SK-N-SH (cell line): Measurements from ENCODE around the gene TIAM1. TPM values are rescaled to one million over a fixed set of nuclear protein-coding genes. Genes with fewer than 3 reads are reported as not detected.
A peak's percentile ranks its signal among the peaks of the same experiment; 100 is the strongest.

Experiments used
- CTCF ChIA-PET: fragments of 300-600, 350-600 bp; formaldehyde crosslinking; extraction: SDS; loops from one replicate; lab custom pipeline; 2021; lab: Yijun Ruan, JAX
- POLR2A ChIA-PET: fragments of 350-600 bp; sonication (Branson Sonifier 250); formaldehyde crosslinking; extraction: SDS; loops from one replicate; lab custom pipeline; 2020; ENCODE audit warnings: antibody characterized with exemption, inconsistent platforms; lab: Yijun Ruan, JAX
- DNase-seq: peaks from one replicate; pipeline ENCODE4 v3.0.0; 2012
- H2AFZ ChIP-seq: fragments of 200-600 bp; sonication (generic); 2 replicates; pipeline ENCODE4 v1.8.1; 2016; ENCODE audit warnings: antibody characterized with exemption, mild to moderate bottlenecking, low read depth
- H3F3A ChIP-seq: fragments of 200-600 bp; sonication (generic); replicated peaks from 2 replicates; pipeline ENCODE3; 2016; ENCODE audit warnings: antibody characterized with exemption, mild to moderate bottlenecking; ENCODE audit not compliant: insufficient read depth
- H3K27ac ChIP-seq, 2 experiments: fragments of 200-500 bp in 1 of 2; fragments of 200-600 bp in 1 of 2; sonication (Bioruptor generic) in 1 of 2; sonication (generic), shearing (Covaris generic) in 1 of 2; 2 replicates each; pipeline versions ENCODE4 v1.5.1 to v1.6.1; 2014 to 2016; ENCODE audit warnings: low read depth in 2 of 2, inconsistent platforms in 1 of 2, low read length in 1 of 2, mild to moderate bottlenecking in 1 of 2, mixed read lengths in 1 of 2
- H3K27me3 ChIP-seq: fragments of 200-600 bp; sonication (generic), shearing (Covaris generic); 2 replicates; pipeline ENCODE4 v1.6.1; 2016; ENCODE audit warnings: mixed run types; ENCODE audit not compliant: insufficient read depth
- H3K36me3 ChIP-seq, 2 experiments: fragments of 200-500 bp in 1 of 2; fragments of 200-600 bp in 1 of 2; sonication (Bioruptor generic) in 1 of 2; sonication (generic) in 1 of 2; replicated peaks in 1 of 2; 2 replicates each; pipeline versions ENCODE3 to v1.5.1; 2014 to 2016; ENCODE audit warnings: low read length in 1 of 2, mild to moderate bottlenecking in 1 of 2; ENCODE audit not compliant: insufficient read depth in 2 of 2, control insufficient read depth in 1 of 2
- H3K4me1 ChIP-seq, 2 experiments: fragments of 200-500 bp in 1 of 2; fragments of 200-600 bp in 1 of 2; sonication (Bioruptor generic) in 1 of 2; sonication (generic), shearing (Covaris generic) in 1 of 2; 2 replicates each; pipeline versions ENCODE4 v1.5.1 to v1.6.1; 2014 to 2016; ENCODE audit warnings: low read depth in 1 of 2, low read length in 1 of 2, mixed run types in 1 of 2; ENCODE audit not compliant: insufficient read depth in 2 of 2, control insufficient read depth in 1 of 2
- H3K4me2 ChIP-seq: fragments of 200-600 bp; sonication (generic), shearing (Covaris generic); 2 replicates; pipeline ENCODE4 v1.6.1; 2017; ENCODE audit warnings: mixed run types
- H3K4me3 ChIP-seq, 2 experiments: fragments of 200-500 bp in 1 of 2; fragments of 200-600 bp in 1 of 2; sonication (Bioruptor generic) in 1 of 2; sonication (generic), shearing (Covaris generic) in 1 of 2; 2 replicates each; pipeline versions ENCODE4 v1.5.1 to v1.8.1; 2014 to 2016; ENCODE audit warnings: low read depth in 2 of 2, inconsistent platforms in 1 of 2, low read length in 1 of 2, mild to moderate bottlenecking in 1 of 2, mixed read lengths in 1 of 2, moderate library complexity in 1 of 2
- H3K79me2 ChIP-seq: fragments of 200-600 bp; sonication (generic); 2 replicates; pipeline ENCODE4 v1.8.1; 2017; ENCODE audit warnings: mild to moderate bottlenecking; ENCODE audit not compliant: insufficient read depth
- H3K9ac ChIP-seq: fragments of 200-600 bp; sonication (generic); 2 replicates; pipeline ENCODE4 v1.6.1; 2017; ENCODE audit warnings: mixed run types
- H3K9me2 ChIP-seq: fragments of 200-600 bp; sonication (generic); 2 replicates; pipeline ENCODE4 v1.6.1; 2017; ENCODE audit warnings: mixed run types
- H3K9me3 ChIP-seq: fragments of 200-600 bp; sonication (generic); 2 replicates; pipeline ENCODE4 v1.6.1; 2017; ENCODE audit warnings: mixed run types, mild to moderate bottlenecking, moderate library complexity
- H4K20me1 ChIP-seq: fragments of 200-600 bp; sonication (generic); 2 replicates; pipeline ENCODE4 v1.6.1; 2017; ENCODE audit warnings: mild to moderate bottlenecking, mixed run types; ENCODE audit not compliant: insufficient read depth
- CHD2 ChIP-seq: fragments of 150-350 bp; IDR thresholded peaks from 2 replicates; pipeline ENCODE4 v1.6.1; 2018; ENCODE audit warnings: low read length; ENCODE audit not compliant: partially characterized antibody
- FOXJ3 ChIP-seq: sonication (generic); formaldehyde crosslinking; IDR thresholded peaks from 2 replicates; pipeline ENCODE4 v1.5.1; 2020; ENCODE audit warnings: mild to moderate bottlenecking, missing genetic modification reagents
- GATA2 ChIP-seq: sonication (generic); formaldehyde crosslinking; IDR thresholded peaks from 2 replicates; pipeline ENCODE4 v1.5.0; 2020; ENCODE audit warnings: mild to moderate bottlenecking, missing genetic modification reagents
- MXI1 ChIP-seq: IDR thresholded peaks from 2 replicates; pipeline ENCODE4 v1.6.1; 2012; ENCODE audit warnings: mild to moderate bottlenecking, low read depth, low read length, improper control_type of control experiment
- NFIC ChIP-seq: IDR thresholded peaks from 2 replicates; pipeline ENCODE4 v1.4.0; 2012; ENCODE audit warnings: borderline replicate concordance
- PBX3 ChIP-seq: IDR thresholded peaks from 2 replicates; pipeline ENCODE4; 2012
- RAD21 ChIP-seq: IDR thresholded peaks from 2 replicates; pipeline ENCODE4 v1.6.1; 2012; ENCODE audit warnings: mild to moderate bottlenecking, low read length
- RFX5 ChIP-seq: IDR thresholded peaks from 2 replicates; pipeline ENCODE4 v1.6.1; 2012; ENCODE audit warnings: mild to moderate bottlenecking, improper control_type of control experiment, low read length
- TAF1 ChIP-seq: IDR thresholded peaks from 2 replicates; pipeline ENCODE4 v1.6.1; 2012; ENCODE audit warnings: low read depth, mild to moderate bottlenecking, low read length, moderate library complexity, borderline replicate concordance
- USF1 ChIP-seq: IDR thresholded peaks from 2 replicates; pipeline ENCODE4 v1.4.0; 2012; ENCODE audit warnings: low read depth, borderline replicate concordance
- ZBTB33 ChIP-seq: IDR thresholded peaks from 2 replicates; pipeline ENCODE4 v1.4.0; 2012; ENCODE audit warnings: low read depth, borderline replicate concordance
- WGBS: methylation state at CpG from one replicate; pipeline ENCODE4 v1.1.6; 2017; ENCODE audit warnings: low lambda C conversion rate; 5-methylcytosine and 5-hydroxymethylcytosine counted together
- polyA plus RNA-seq, 3 experiments: library from polyadenylated mRNA; depleted of rRNA; stranded (reverse); fragments of >200 nt; gene quantifications; 2 replicates each; pipeline ENCODE4 v1.2.3, GENCODE V29; 2012

The TIAM1 gene
- polyA plus RNA-seq, 1 of the 3 experiments (the other 2 are of a cell fraction) = 1.7 TPM

GRCh38 chr21:31172328-31172727 lies 171.7 kb downstream of the TIAM1 start:
- Histone ChIP-seq H3K9me3 (no peaks in the 10 kb centered on the region), H4K20me1 (no peaks in the 10 kb centered on the region), H3K9ac (no peak overlapping the region), H3K4me3 (no peak overlapping the region), H3K79me2 (no peaks in the 10 kb centered on the region), H3K36me3 (no peaks in the 10 kb centered on the region), H2AFZ (no peak overlapping the region), H3F3A (no peaks in the 10 kb centered on the region), H3K4me2 (no peak overlapping the region), H3K27ac (peak overlapping the region in 1 of 2 experiments; percentile 99; a peak in 2 of 4 replicates), H3K27me3 (no peaks in the 10 kb centered on the region), H3K4me1 (peaks cover 0 to 51% of the 10 kb centered on the region in 2 experiments; a peak in 2 of 4 replicates), H3K9me2 (no peaks in the 10 kb centered on the region)
- POLR2A ChIA-PET = interaction anchor here (1.0 to 3.8 kb wide), 3 partner anchors 11 to 22 kb away, joined by 3 to 36 read pairs (median 7); no protein-coding TSS in a partner anchor
- CTCF ChIA-PET = interaction anchor here (0.6 to 1.4 kb wide), 4 partner anchors 11 to 63 kb away, joined by 3 to 6 read pairs (median 4); no protein-coding TSS in a partner anchor
- 70% methylated on average over 6 of the region's 6 CpGs for WGBS
- no peak for DNase-seq
- peak; percentile 62; the same call in 1 of the 2 replicates for TF ChIP-seq RFX5
- peak; percentile 38; the same call in 1 of the 2 replicates for TF ChIP-seq GATA2 (CRISPR knock-in tag)
- TF ChIP-seq MXI1 = 0 out of 2 replicates have a peak, but pooled peaks have one; percentile 34
- TF ChIP-seq NFIC = no peak
- TF ChIP-seq FOXJ3 (CRISPR knock-in tag) = peak; percentile 53; the same call in 1 of the 2 replicates
- TF ChIP-seq TAF1 = no peak
- no peak for TF ChIP-seq CHD2
- TF ChIP-seq RAD21 = no peak
- TF ChIP-seq ZBTB33 = no peak
- no peak for TF ChIP-seq PBX3

GRCh38 chr21:31164713-31165694 lies 179.1 kb downstream of the TIAM1 start:
- Histone ChIP-seq H2AFZ (no peak overlapping the region), H3K27me3 (no peaks in the 10 kb centered on the region), H3F3A (peaks cover 5% of the 10 kb centered on the region)
- TF ChIP-seq MXI1 = no peak
- TF ChIP-seq TAF1 = no peak
- no peak for TF ChIP-seq USF1
- TF ChIP-seq, all 33 proteins: peak for 0
- DNase-seq = no peak
- no peaks in the 10 kb centered on the region for H3K36me3 ChIP-seq
- H3K27ac ChIP-seq = peak overlapping the region in 1 of 2 experiments; percentile 56; a peak in 2 of 4 replicates
- peaks cover 0 to 15% of the 10 kb centered on the region in 2 experiments; a peak in 2 of 4 replicates for H3K4me1 ChIP-seq
- H3K4me3 ChIP-seq = no peak overlapping the region
- CTCF ChIA-PET = interaction anchor here (0.9 to 1.0 kb wide), 2 partner anchors 11 to 16 kb away, joined by 3 read pairs; no protein-coding TSS in a partner anchor
- H3K79me2 ChIP-seq = no peaks in the 10 kb centered on the region
- H3K9me3 ChIP-seq = no peaks in the 10 kb centered on the region
- POLR2A ChIA-PET = interaction anchor here (1.3 kb wide), 1 partner anchor 9 kb away, joined by 5 read pairs; no protein-coding TSS in a partner anchor
- no peak overlapping the region for H3K9ac ChIP-seq
- H4K20me1 ChIP-seq = no peaks in the 10 kb centered on the region
- no peak overlapping the region for H3K4me2 ChIP-seq
- 71% methylated on average over 7 of the region's 8 CpGs for WGBS
- no peaks in the 10 kb centered on the region for H3K9me2 ChIP-seq
